Activated CD8-positive, alpha-beta T cell treated with anti-CD3 and anti-CD28 coated beads for 36 hours (primary cell): ENCODE results near the gene REXO4. TPM values are rescaled to one million over a fixed set of nuclear protein-coding genes. Genes with fewer than 3 reads are reported as not detected.

Experiments used
- ATAC-seq: fragments of 200-7000 bp; cut with Tn5 transposase; one replicate; pipeline ENCODE4 v1.10.0; 2021; ENCODE audit warnings: mild to moderate bottlenecking, moderate library complexity
- CTCF ChIA-PET: fragments of 350-600 bp; sonication (Branson Sonifier 250); formaldehyde crosslinking; loops from one replicate; lab custom pipeline; 2021; ENCODE audit warnings: antibody characterized with exemption; lab: Charles Lee
- POLR2A ChIA-PET: fragments of 350-600 bp; sonication (Branson Sonifier 250); formaldehyde crosslinking; loops from one replicate; lab custom pipeline; 2021; ENCODE audit warnings: antibody characterized with exemption; lab: Charles Lee
- DNase-seq: peaks from one replicate; pipeline ENCODE4 v3.0.0-alpha.2; 2020
- H3K27ac Mint-ChIP-seq: one replicate; pipeline ENCODE4 v1.8.0; 2021; ENCODE audit warnings: mild to moderate bottlenecking, mixed read lengths
- H3K27me3 Mint-ChIP-seq: one replicate; pipeline ENCODE4 v1.8.0; 2021; ENCODE audit warnings: mixed read lengths
- H3K36me3 Mint-ChIP-seq: one replicate; pipeline ENCODE4 v1.8.0; 2021; ENCODE audit warnings: low read depth, mixed read lengths
- H3K4me1 Mint-ChIP-seq: one replicate; pipeline ENCODE4 v1.8.0; 2021; ENCODE audit warnings: low read depth, mixed read lengths
- H3K4me3 Mint-ChIP-seq: one replicate; pipeline ENCODE4 v1.8.0; 2021; ENCODE audit warnings: mild to moderate bottlenecking, moderate library complexity, mixed read lengths
- H3K9me3 Mint-ChIP-seq: one replicate; pipeline ENCODE4 v1.8.0; 2021; ENCODE audit warnings: mixed read lengths
- CTCF ChIP-seq: fragments of 200-600 bp; IDR thresholded peaks from one replicate; pipeline ENCODE4 v1.8.0; 2022; ENCODE audit warnings: antibody characterized with exemption, mild to moderate bottlenecking
- intact Hi-C: fragments of 100-400 bp; cut with micrococcal nuclease; formaldehyde crosslinking; loops from one replicate; pipeline ENCODE4 v1.10.0; 2022
- total RNA-seq, 2 experiments: library from RNA; stranded (reverse); gene quantifications; one replicate each; pipeline ENCODE4 v1.2.3, GENCODE V29; 2021

Gene REXO4
- total RNA-seq, 2 experiments from 2014 or later: 35.3 to 36.7 TPM

GRCh38 chr9:133437753-133438531, 20.1 kb upstream of the REXO4 start:
- peaks cover 5% of the 10 kb centered on the region for H3K4me1 Mint-ChIP-seq
- no peak overlapping the region for H3K4me3 Mint-ChIP-seq
- DNase-seq: no peak
- POLR2A ChIA-PET: no interaction called here
- TF ChIP-seq CTCF: no peak
- H3K27ac Mint-ChIP-seq: no peak overlapping the region
- CTCF ChIA-PET: no interaction called here
- no peak for ATAC-seq
- no peaks in the 10 kb centered on the region for H3K36me3 Mint-ChIP-seq
- intact Hi-C loops: no loop called here
- H3K27me3 Mint-ChIP-seq: no peaks in the 10 kb centered on the region
- H3K9me3 Mint-ChIP-seq: no peaks in the 10 kb centered on the region

- ATAC-seq: no peak
- no peaks in the 10 kb centered on the region for H3K27me3 Mint-ChIP-seq
- POLR2A ChIA-PET: no interaction called here
- no peak for TF ChIP-seq CTCF
- intact Hi-C loops: no loop called here
- no peak overlapping the region for H3K27ac Mint-ChIP-seq
- CTCF ChIA-PET: no interaction called here
- no peaks in the 10 kb centered on the region for H3K36me3 Mint-ChIP-seq
- no peak overlapping the region for H3K4me3 Mint-ChIP-seq
- DNase-seq: no peak
- H3K9me3 Mint-ChIP-seq: no peaks in the 10 kb centered on the region
- H3K4me1 Mint-ChIP-seq: peaks cover 5% of the 10 kb centered on the region
These were observed 18.9 kb upstream of the REXO4 start for GRCh38 chr9:133436681-133437080.

GRCh38 chr9:133433351-133433843, 15.6 kb upstream of the REXO4 start:
- Mint-ChIP-seq H3K4me1 (no peaks in the 10 kb centered on the region), H3K27ac (no peak overlapping the region), H3K27me3 (peaks cover 3% of the 10 kb centered on the region), H3K4me3 (no peak overlapping the region), H3K36me3 (no peaks in the 10 kb centered on the region), H3K9me3 (no peaks in the 10 kb centered on the region)
- TF ChIP-seq CTCF: no peak
- DNase-seq: no peak
- ATAC-seq: no peak
- intact Hi-C loops: no loop called here
- POLR2A ChIA-PET: no interaction called here
- CTCF ChIA-PET: no interaction called here

- Mint-ChIP-seq H3K9me3 (no peaks in the 10 kb centered on the region), H3K4me1 (peaks cover 3% of the 10 kb centered on the region), H3K36me3 (no peaks in the 10 kb centered on the region), H3K27me3 (peaks cover 20% of the 10 kb centered on the region), H3K27ac (no peak overlapping the region), H3K4me3 (no peak overlapping the region)
- no peak for ATAC-seq
- DNase-seq: no peak
- intact Hi-C loops: no loop called here
- no peak for TF ChIP-seq CTCF
- CTCF ChIA-PET: no interaction called here
- POLR2A ChIA-PET: no interaction called here
These were observed 12.4 kb upstream of the REXO4 start for GRCh38 chr9:133430244-133430643.

- TF ChIP-seq CTCF: no peak
- intact Hi-C loops: no loop called here
- DNase-seq (peak; percentile 20), ATAC-seq (peak; percentile 56)
- ChIA-PET POLR2A (no interaction called here), CTCF (no interaction called here)
- Mint-ChIP-seq H3K4me1 (peaks cover 3% of the 10 kb centered on the region), H3K36me3 (no peaks in the 10 kb centered on the region), H3K9me3 (no peaks in the 10 kb centered on the region), H3K27ac (no peak overlapping the region), H3K4me3 (no peak overlapping the region), H3K27me3 (peaks cover 23% of the 10 kb centered on the region)
These were observed 11.9 kb upstream of the REXO4 start for GRCh38 chr9:133429641-133430161.
